ENCODE measurements around the gene TMPRSS9.

The TMPRSS9 gene

GRCh38 chr19:2330255-2330631 is 29.8 kb upstream of the TMPRSS9 start:
- no peak for DNase-seq

- no peak for DNase-seq
Observed at GRCh38 chr19:2330632-2331284, 29.3 kb upstream of the TMPRSS9 start.

GRCh38 chr19:2331601-2332246 is 28.3 kb upstream of the TMPRSS9 start:
- no peak for DNase-seq

- no peak for DNase-seq
Observed at GRCh38 chr19:2332341-2333026, 27.6 kb upstream of the TMPRSS9 start.

- no peak for DNase-seq
Observed at GRCh38 chr19:2333027-2333806, 26.8 kb upstream of the TMPRSS9 start.

- DNase-seq, result no peak
Observed at GRCh38 chr19:2333807-2334211, 26.3 kb upstream of the TMPRSS9 start.

GRCh38 chr19:2334426-2334825 is 25.6 kb upstream of the TMPRSS9 start:
- no peak for DNase-seq

- no peak for DNase-seq
Observed at GRCh38 chr19:2334986-2335846, 24.8 kb upstream of the TMPRSS9 start.

- no peak for DNase-seq
Observed at GRCh38 chr19:2335848-2336247, 24.2 kb upstream of the TMPRSS9 start.

GRCh38 chr19:2336528-2337328 is 23.3 kb upstream of the TMPRSS9 start:
- DNase-seq, result no peak

- DNase-seq, result no peak
Observed at GRCh38 chr19:2337329-2337707, 22.7 kb upstream of the TMPRSS9 start.

GRCh38 chr19:2338055-2338615 is 21.9 kb upstream of the TMPRSS9 start:
- DNase-seq, result no peak

- DNase-seq, result no peak
Observed at GRCh38 chr19:2338751-2339643, 21.1 kb upstream of the TMPRSS9 start.

- DNase-seq, result no peak
Observed at GRCh38 chr19:2339644-2340310, 20.3 kb upstream of the TMPRSS9 start.

GRCh38 chr19:2340496-2341243 is 19.4 kb upstream of the TMPRSS9 start:
- no peak for DNase-seq

- no peak for DNase-seq
Observed at GRCh38 chr19:2341244-2341751, 18.8 kb upstream of the TMPRSS9 start.

GRCh38 chr19:2341982-2342381 is 18.1 kb upstream of the TMPRSS9 start:
- DNase-seq, result no peak

- no peak for DNase-seq
Observed at GRCh38 chr19:2342656-2343288, 17.3 kb upstream of the TMPRSS9 start.
